ENCODE results near the gene MS4A10.
"Not testable (repeated sequence)": the region's sequence is repeated elsewhere in the genome, so short reads cannot be mapped to it uniquely, and the experiment has no call there.

Gene MS4A10

GRCh38 chr11:60785136-60785535 lies at the start of gene MS4A10:
TSS of gene MS4A10 (plus strand) at chr11:60785333. CDS start at chr11:60790336, 5,003 bp downstream.
- no peak for DNase-seq

- no peak for DNase-seq
Observed at GRCh38 chr11:60739114-60739513, 46.0 kb upstream of the MS4A10 start.

GRCh38 chr11:60740573-60740972 lies 44.6 kb upstream of the MS4A10 start:
- no peak for DNase-seq

- no peak for DNase-seq
Observed at GRCh38 chr11:60741421-60741820, 43.7 kb upstream of the MS4A10 start.

GRCh38 chr11:60743058-60743457 lies 42.1 kb upstream of the MS4A10 start:
- no peak for DNase-seq

GRCh38 chr11:60744114-60744513 lies 41.0 kb upstream of the MS4A10 start:
- DNase-seq = no peak

GRCh38 chr11:60747359-60747873 lies 37.7 kb upstream of the MS4A10 start:
- no peak for DNase-seq

- DNase-seq = no peak
Observed at GRCh38 chr11:60748225-60748624, 36.9 kb upstream of the MS4A10 start.

- no peak for DNase-seq
Observed at GRCh38 chr11:60748821-60749220, 36.3 kb upstream of the MS4A10 start.

- DNase-seq = no peak
Observed at GRCh38 chr11:60750911-60751310, 34.2 kb upstream of the MS4A10 start.

GRCh38 chr11:60753309-60753708 lies 31.8 kb upstream of the MS4A10 start:
- no peak for DNase-seq

GRCh38 chr11:60754887-60755286 lies 30.2 kb upstream of the MS4A10 start:
- no peak for DNase-seq

- DNase-seq = no peak
Observed at GRCh38 chr11:60756307-60757032, 28.7 kb upstream of the MS4A10 start, which contains the start of gene MS4A15. TSS of gene MS4A15 (plus strand) at chr11:60756867. CDS start at chr11:60763734, 6,867 bp downstream.

- no peak for DNase-seq
Observed at GRCh38 chr11:60757231-60757800, 27.8 kb upstream of the MS4A10 start.

GRCh38 chr11:60758671-60759070 lies 26.5 kb upstream of the MS4A10 start:
- DNase-seq = not testable (repeated sequence)

- DNase-seq = not testable (repeated sequence)
Observed at GRCh38 chr11:60759438-60760225, 25.5 kb upstream of the MS4A10 start.

- no peak for DNase-seq
Observed at GRCh38 chr11:60761436-60762190, 23.5 kb upstream of the MS4A10 start.

- no peak for DNase-seq
Observed at GRCh38 chr11:60762851-60763691, 22.1 kb upstream of the MS4A10 start.

GRCh38 chr11:60763692-60764369 lies 21.3 kb upstream of the MS4A10 start:
- no peak for DNase-seq

- DNase-seq = no peak
Observed at GRCh38 chr11:60764879-60765278, 20.3 kb upstream of the MS4A10 start.

GRCh38 chr11:60765355-60765754 lies 19.8 kb upstream of the MS4A10 start:
- DNase-seq = no peak
